ENCODE data around the gene PEDS1. TPM values are rescaled to one million over a fixed set of nuclear protein-coding genes. Genes with fewer than 3 reads are reported as not detected.

Gene PEDS1
- total and polyA plus RNA-seq, 2 of the 8 experiments (the other 6 are each of a cell fraction or from before 2014, with no cell fraction given) = 28.9 to 75.9 TPM

- CTCF ChIA-PET (ENCODE audit: partially characterized antibody) = interaction anchor here (0.8 to 11.5 kb wide), 3 partner anchors 12 to 210 kb away, joined by 3 to 160 read pairs (median 3); no protein-coding TSS in a partner anchor
- Histone ChIP-seq H3K4me1 (replicated peaks in 1 of 4; ENCODE audit: control insufficient read depth in 3 of 4, insufficient read depth in 4 of 4, low read length in 3 of 4) (peaks cover 1 to 5% (median 4%) of the 10 kb centered on the region in 4 experiments; a peak in 6 of 7 replicates), H3K56ac (replicated peaks; ENCODE audit: insufficient read length, low read depth, low read length) (no peak overlapping the region), H3K27ac (ENCODE audit: low read depth, low read length) (no peak overlapping the region), H2BK120ac (replicated peaks; ENCODE audit: low read depth, low read length) (no peak overlapping the region), H3K79me1 (ENCODE audit: low read depth, low read length) (no peaks in the 10 kb centered on the region), H2BK5ac (ENCODE audit: low read depth, low read length) (no peak overlapping the region), H3K23ac (ENCODE audit: insufficient read length) (no peak overlapping the region), H3K79me2 (ENCODE audit: control insufficient read depth in 1 of 2, insufficient read depth in 2 of 2, low read length in 2 of 2) (no peaks in the 10 kb centered on the region), H3K9ac (replicated peaks in 1 of 4; ENCODE audit: extremely low read depth in 1 of 4, low read depth in 3 of 4, low read length in 3 of 4) (no peak overlapping the region), H3K14ac (ENCODE audit: insufficient read length) (no peak overlapping the region), H4K91ac (replicated peaks; ENCODE audit: insufficient read length, low read length) (no peak overlapping the region), H2AFZ (ENCODE audit: low read length) (no peak overlapping the region), H3K9me3 (ENCODE audit: insufficient read depth in 2 of 2, low read depth in 1 of 2, low read length in 1 of 2) (no peaks in the 10 kb centered on the region), H2AK5ac (ENCODE audit: low read depth, low read length) (no peak overlapping the region), H3K23me2 (ENCODE audit: low read depth, low read length) (peaks cover 6% of the 10 kb centered on the region), H2BK15ac (ENCODE audit: low read length) (no peak overlapping the region), H3K4me2 (ENCODE audit: insufficient read depth in 1 of 2, low read depth in 2 of 2, low read length in 2 of 2) (no peak overlapping the region), H3K36me3 (ENCODE audit: control insufficient read depth in 2 of 4, insufficient read depth in 4 of 4, low read length in 3 of 4) (no peaks in the 10 kb centered on the region), H3K4me3 (ENCODE audit: extremely low read depth in 1 of 4, insufficient read depth in 2 of 4, low read depth in 3 of 4, low read length in 4 of 4) (no peak overlapping the region), H3K18ac (ENCODE audit: extremely low read depth, low read length) (no peak overlapping the region), H4K8ac (ENCODE audit: extremely low read depth, insufficient read depth, low read length) (no peak overlapping the region), H2BK12ac (ENCODE audit: low read depth, low read length) (no peak overlapping the region), H4K5ac (ENCODE audit: insufficient read length, low read depth, low read length) (no peak overlapping the region), H3K27me3 (replicated peaks in 1 of 4; ENCODE audit: control insufficient read depth in 3 of 4, extremely low read depth in 1 of 4, insufficient read depth in 3 of 4, low read length in 3 of 4) (no peaks in the 10 kb centered on the region), H3K4ac (replicated peaks; ENCODE audit: insufficient read length, low read depth, low read length) (no peak overlapping the region), H4K20me1 (replicated peaks in 1 of 2; ENCODE audit: control insufficient read depth in 1 of 2, insufficient read depth in 2 of 2, low read length in 2 of 2) (no peaks in the 10 kb centered on the region), H2BK20ac (ENCODE audit: low read length) (no peak overlapping the region)
- TF ChIP-seq KDM4A (IDR thresholded peaks at IDR 0.05; ENCODE audit: low read depth, low read length, severe bottlenecking) (no peak), CTBP2 (IDR thresholded peaks at IDR 0.05; ENCODE audit: borderline replicate concordance, insufficient read depth, insufficient read length, low read length) (no peak), TAF1 (IDR thresholded peaks at IDR 0.05; ENCODE audit: low read depth, low read length) (no peak), PHF8 (conservative IDR thresholded peaks at IDR 0.05; ENCODE audit: low read depth, low read length) (no peak)
- FAIRE-seq = no peak
- WGBS, 2 experiments (ENCODE audit: extremely low coverage in 1 of 2, insufficient coverage in 1 of 2, insufficient read length in 1 of 2, insufficient replicate concordance in 2 of 2, low coverage in 1 of 2, low lambda C conversion rate in 2 of 2, missing lambda C conversion rate in 1 of 2) = 87% methylated on average over 5 of the region's 5 CpGs; no CpG with 5 or more reads in 1 of the 2 experiments
- DNase-seq (ENCODE audit: low read depth in 1 of 2, low spot score in 2 of 2) = no peak
- POLR2A ChIA-PET (ENCODE audit: partially characterized antibody) = no interaction called here
Measured at GRCh38 chr20:50174456-50174855, 20.9 kb upstream of the PEDS1 start.
